GM12878 (cell line): Measurements from ENCODE around the gene ABHD2. TPM values are rescaled to one million over a fixed set of nuclear protein-coding genes. Genes with fewer than 3 reads are reported as not detected.
A peak's percentile ranks its signal among the peaks of the same experiment; 100 is the strongest.

Experiments used
- ASH2L ChIP-seq: fragments of 300-600, 200-600 bp; sonication (generic); IDR thresholded peaks from 2 replicates; pipeline ENCODE4 v1.6.1; 2017; ENCODE audit warnings: low read depth, mild to moderate bottlenecking, borderline replicate concordance
- ATF2 ChIP-seq: IDR thresholded peaks from 2 replicates; pipeline ENCODE4 v1.6.1; 2012; ENCODE audit warnings: low read length, inconsistent platforms
- BCL11A ChIP-seq: IDR thresholded peaks from 2 replicates; pipeline ENCODE4 v1.6.1; 2011; ENCODE audit warnings: low read depth, low read length
- CEBPB ChIP-seq, 2 experiments: fragments of 150-350 bp in 1 of 2; IDR thresholded peaks; 2 replicates each; pipeline ENCODE4 v1.6.1; 2012 to 2014; ENCODE audit warnings: low read depth in 2 of 2, low read length in 2 of 2, borderline replicate concordance in 1 of 2, inconsistent platforms in 1 of 2
- DPF2 ChIP-seq: fragments of 450-650 bp; IDR thresholded peaks from 2 replicates; pipeline ENCODE4 v1.6.1; 2017; ENCODE audit warnings: mild to moderate bottlenecking
- JUND ChIP-seq: IDR thresholded peaks from 2 replicates; pipeline ENCODE4 v1.6.1; 2012; ENCODE audit warnings: low read depth, mild to moderate bottlenecking, low read length, improper control_type of control experiment, moderate library complexity
- KDM1A ChIP-seq: fragments of 200-600 bp; sonication (generic); IDR thresholded peaks from 2 replicates; pipeline ENCODE4 v1.6.1; 2016; ENCODE audit warnings: borderline replicate concordance
- MEF2B ChIP-seq: fragments of 450-650 bp; IDR thresholded peaks from 2 replicates; pipeline ENCODE4 v1.6.1; 2018; ENCODE audit warnings: mild to moderate bottlenecking, moderate library complexity; ENCODE audit not compliant: partially characterized antibody, poor library complexity, severe bottlenecking
- MYB ChIP-seq: fragments of 150-350 bp; IDR thresholded peaks from 2 replicates; pipeline ENCODE4 v1.6.1; 2014; ENCODE audit warnings: mild to moderate bottlenecking, low read depth, low read length, borderline replicate concordance
- RCOR1 ChIP-seq: conservative IDR thresholded peaks from 2 replicates; pipeline ENCODE4 v1.6.1; 2012; ENCODE audit warnings: low read depth, low read length, improper control_type of control experiment
- RFX5 ChIP-seq: IDR thresholded peaks from 2 replicates; pipeline ENCODE4 v1.6.1; 2011; ENCODE audit warnings: low read depth, low read length, improper control_type of control experiment
- SMAD1 ChIP-seq: fragments of 450-650 bp; IDR thresholded peaks from 2 replicates; pipeline ENCODE4 v1.6.1; 2018; ENCODE audit warnings: mild to moderate bottlenecking, low read depth; ENCODE audit not compliant: partially characterized antibody
- SP1 ChIP-seq: IDR thresholded peaks from one replicate; pipeline ENCODE4 v1.6.1; 2011; ENCODE audit warnings: low read depth, low read length
- SPI1 ChIP-seq: IDR thresholded peaks from 2 replicates; pipeline ENCODE4 v1.6.1; 2011; ENCODE audit warnings: low read depth, mild to moderate bottlenecking, low read length, moderate library complexity, borderline replicate concordance; ENCODE audit not compliant: insufficient read depth
- STAT3 ChIP-seq: IDR thresholded peaks from 2 replicates; pipeline ENCODE4 v1.6.1; 2011; ENCODE audit warnings: low read depth, low read length, improper control_type of control experiment
- SUZ12 ChIP-seq: fragments of 200-600 bp; sonication (generic); IDR thresholded peaks from one replicate; pipeline ENCODE4 v1.6.1; 2018; ENCODE audit warnings: antibody characterized with exemption, mild to moderate bottlenecking; ENCODE audit not compliant: unreplicated experiment
- ZNF217 ChIP-seq: fragments of 450-650 bp; IDR thresholded peaks from 2 replicates; pipeline ENCODE4 v1.6.1; 2017; ENCODE audit warnings: antibody characterized with exemption, mild to moderate bottlenecking
- ZNF274 ChIP-seq: IDR thresholded peaks from one replicate; pipeline ENCODE4 v1.8.0; 2011; ENCODE audit not compliant: insufficient read length, insufficient read depth
- polyA plus RNA-seq, 11 experiments: library from polyadenylated mRNA; depleted of rRNA in 4 of 11; unstranded in 6 of 11; stranded (reverse) in 5 of 11; fragments of >200 nt; fragmentation: Nextera tagmentation in 4 of 11; fragmentation: Illumina TruSeq in 1 of 11; extraction: Ambion mirVana in 4 of 11; extraction: Trizol in 1 of 11; gene quantifications; 1 replicate in 1 of 11; 2 replicates in 10 of 11; pipeline versions ENCODE4 v1.2.1 to v1.2.3, GENCODE V29; 2011 to 2016; ENCODE audit warnings: inconsistent platforms in 2 of 11, missing spikeins in 2 of 11, low read depth in 1 of 11
- total RNA-seq, 4 experiments: library from RNA; depleted of rRNA in 3 of 4; stranded (reverse); fragments of >200 nt in 3 of 4; fragmentation: Illumina TruSeq in 1 of 4; extraction: Trizol in 1 of 4; gene quantifications; 2 replicates each; pipeline versions ENCODE4 v1.2.1 to v1.2.3, GENCODE V29; 2013 to 2021
- TF ChIP-seq, protein P1 (sequence below): IDR thresholded peaks from 2 replicates; pipeline ENCODE4 v1.6.1; 2012; ENCODE audit warnings: mild to moderate bottlenecking, low read depth, low read length
- TF ChIP-seq, protein P2 (sequence below): IDR thresholded peaks from 2 replicates; pipeline ENCODE4 v1.6.1; 2011; ENCODE audit warnings: low read depth, low read length, improper control_type of control experiment, borderline replicate concordance
- TF ChIP-seq, protein P3 (sequence below): IDR thresholded peaks from 2 replicates; pipeline ENCODE4 v1.6.1; 2011; ENCODE audit warnings: low read depth, mild to moderate bottlenecking, low read length, moderate library complexity, borderline replicate concordance; ENCODE audit errors: extremely low read depth
- TF ChIP-seq, protein P4 (sequence below): fragments of 450-650 bp; IDR thresholded peaks from 2 replicates; pipeline ENCODE4 v1.6.1; 2016; ENCODE audit warnings: mild to moderate bottlenecking

ABHD2 gene
- total and polyA plus RNA-seq, 10 of the 15 experiments (the other 5 are each of a cell fraction or from before 2014, with no cell fraction given), result 1.2 to 33.6 (median 20.4) TPM

- TF ChIP-seq, protein P1, sequence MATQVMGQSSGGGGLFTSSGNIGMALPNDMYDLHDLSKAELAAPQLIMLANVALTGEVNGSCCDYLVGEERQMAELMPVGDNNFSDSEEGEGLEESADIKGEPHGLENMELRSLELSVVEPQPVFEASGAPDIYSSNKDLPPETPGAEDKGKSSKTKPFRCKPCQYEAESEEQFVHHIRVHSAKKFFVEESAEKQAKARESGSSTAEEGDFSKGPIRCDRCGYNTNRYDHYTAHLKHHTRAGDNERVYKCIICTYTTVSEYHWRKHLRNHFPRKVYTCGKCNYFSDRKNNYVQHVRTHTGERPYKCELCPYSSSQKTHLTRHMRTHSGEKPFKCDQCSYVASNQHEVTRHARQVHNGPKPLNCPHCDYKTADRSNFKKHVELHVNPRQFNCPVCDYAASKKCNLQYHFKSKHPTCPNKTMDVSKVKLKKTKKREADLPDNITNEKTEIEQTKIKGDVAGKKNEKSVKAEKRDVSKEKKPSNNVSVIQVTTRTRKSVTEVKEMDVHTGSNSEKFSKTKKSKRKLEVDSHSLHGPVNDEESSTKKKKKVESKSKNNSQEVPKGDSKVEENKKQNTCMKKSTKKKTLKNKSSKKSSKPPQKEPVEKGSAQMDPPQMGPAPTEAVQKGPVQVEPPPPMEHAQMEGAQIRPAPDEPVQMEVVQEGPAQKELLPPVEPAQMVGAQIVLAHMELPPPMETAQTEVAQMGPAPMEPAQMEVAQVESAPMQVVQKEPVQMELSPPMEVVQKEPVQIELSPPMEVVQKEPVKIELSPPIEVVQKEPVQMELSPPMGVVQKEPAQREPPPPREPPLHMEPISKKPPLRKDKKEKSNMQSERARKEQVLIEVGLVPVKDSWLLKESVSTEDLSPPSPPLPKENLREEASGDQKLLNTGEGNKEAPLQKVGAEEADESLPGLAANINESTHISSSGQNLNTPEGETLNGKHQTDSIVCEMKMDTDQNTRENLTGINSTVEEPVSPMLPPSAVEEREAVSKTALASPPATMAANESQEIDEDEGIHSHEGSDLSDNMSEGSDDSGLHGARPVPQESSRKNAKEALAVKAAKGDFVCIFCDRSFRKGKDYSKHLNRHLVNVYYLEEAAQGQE, result no peak
- no peak for TF ChIP-seq RFX5
- TF ChIP-seq RCOR1, result 0 out of 2 replicates have a peak, but pooled peaks have one; percentile 56
- peak; percentile 82 for TF ChIP-seq BCL11A
- TF ChIP-seq SP1, result peak; percentile 71
- no peak for TF ChIP-seq KDM1A
- no peak for TF ChIP-seq SUZ12
- TF ChIP-seq SMAD1, result no peak
- TF ChIP-seq MEF2B, result peak; percentile 71
- TF ChIP-seq ATF2, result peak; percentile 70
- TF ChIP-seq SPI1, result no peak
- no peak for TF ChIP-seq ZNF274
- TF ChIP-seq STAT3, result no peak
- TF ChIP-seq, protein P2, sequence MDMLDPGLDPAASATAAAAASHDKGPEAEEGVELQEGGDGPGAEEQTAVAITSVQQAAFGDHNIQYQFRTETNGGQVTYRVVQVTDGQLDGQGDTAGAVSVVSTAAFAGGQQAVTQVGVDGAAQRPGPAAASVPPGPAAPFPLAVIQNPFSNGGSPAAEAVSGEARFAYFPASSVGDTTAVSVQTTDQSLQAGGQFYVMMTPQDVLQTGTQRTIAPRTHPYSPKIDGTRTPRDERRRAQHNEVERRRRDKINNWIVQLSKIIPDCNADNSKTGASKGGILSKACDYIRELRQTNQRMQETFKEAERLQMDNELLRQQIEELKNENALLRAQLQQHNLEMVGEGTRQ, result peak; percentile 49; the same call in 1 of the 2 replicates
- TF ChIP-seq ASH2L, result no peak
- TF ChIP-seq, protein P3, sequence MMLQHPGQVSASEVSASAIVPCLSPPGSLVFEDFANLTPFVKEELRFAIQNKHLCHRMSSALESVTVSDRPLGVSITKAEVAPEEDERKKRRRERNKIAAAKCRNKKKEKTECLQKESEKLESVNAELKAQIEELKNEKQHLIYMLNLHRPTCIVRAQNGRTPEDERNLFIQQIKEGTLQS, result no peak
- no peak for TF ChIP-seq JUND
- TF ChIP-seq CEBPB (IDR thresholded peaks at IDR 0.05; ENCODE audit: borderline replicate concordance in 1 of 2, low read depth in 2 of 2, low read length in 2 of 2), result no peak
- no peak for TF ChIP-seq MYB
- TF ChIP-seq ZNF217, result 0 out of 2 replicates have a peak, but pooled peaks have one; percentile 24
- peak; percentile 89 for TF ChIP-seq DPF2
- TF ChIP-seq, protein P4, sequence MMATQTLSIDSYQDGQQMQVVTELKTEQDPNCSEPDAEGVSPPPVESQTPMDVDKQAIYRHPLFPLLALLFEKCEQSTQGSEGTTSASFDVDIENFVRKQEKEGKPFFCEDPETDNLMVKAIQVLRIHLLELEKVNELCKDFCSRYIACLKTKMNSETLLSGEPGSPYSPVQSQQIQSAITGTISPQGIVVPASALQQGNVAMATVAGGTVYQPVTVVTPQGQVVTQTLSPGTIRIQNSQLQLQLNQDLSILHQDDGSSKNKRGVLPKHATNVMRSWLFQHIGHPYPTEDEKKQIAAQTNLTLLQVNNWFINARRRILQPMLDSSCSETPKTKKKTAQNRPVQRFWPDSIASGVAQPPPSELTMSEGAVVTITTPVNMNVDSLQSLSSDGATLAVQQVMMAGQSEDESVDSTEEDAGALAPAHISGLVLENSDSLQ, result no peak
These were observed 24.2 kb downstream of the ABHD2 start (continued) for GRCh38 chr15:89112341-89112971.
